GM23338 (cell line): ENCODE data around the gene GGA1. TPM values are rescaled to one million over a fixed set of nuclear protein-coding genes. Genes with fewer than 3 reads are reported as not detected.

Source experiments
- ATAC-seq: fragments of 200-7000 bp; cut with Tn5 transposase; 3 replicates; pipeline ENCODE4 v1.9.1; 2020
- DNase-seq: peaks from one replicate; pipeline ENCODE4 v3.0.0-alpha.2; 2015; ENCODE audit warnings: low spot score
- H2AFZ ChIP-seq: fragments of 200-600 bp; sonication (generic); 2 replicates; pipeline ENCODE4 v1.8.0; 2016; ENCODE audit warnings: antibody characterized with exemption, mild to moderate bottlenecking, moderate library complexity
- H3F3A ChIP-seq: fragments of 200-600 bp; sonication (generic); replicated peaks from 2 replicates; pipeline ENCODE4 v1.8.0; 2017; ENCODE audit warnings: antibody characterized with exemption, mixed run types, low read depth
- H3K27ac ChIP-seq: fragments of 200-600 bp; sonication (generic); 2 replicates; pipeline ENCODE4 v1.6.1; 2016; ENCODE audit warnings: low read depth
- H3K27me3 ChIP-seq: fragments of 200-600 bp; sonication (generic); 2 replicates; pipeline ENCODE4 v1.8.0; 2016; ENCODE audit warnings: mild to moderate bottlenecking, mixed run types, moderate library complexity; ENCODE audit not compliant: insufficient read depth
- H3K36me3 ChIP-seq: fragments of 200-600 bp; sonication (generic); 2 replicates; pipeline ENCODE4 v1.8.0; 2016; ENCODE audit warnings: mild to moderate bottlenecking; ENCODE audit not compliant: insufficient read depth
- H3K4me1 ChIP-seq: fragments of 200-600 bp; sonication (generic); 2 replicates; pipeline ENCODE4 v1.8.0; 2016; ENCODE audit warnings: mild to moderate bottlenecking, moderate library complexity; ENCODE audit not compliant: insufficient read depth
- H3K4me2 ChIP-seq: fragments of 200-600 bp; sonication (generic); 2 replicates; pipeline ENCODE4 v1.7.1; 2017; ENCODE audit warnings: mixed run types
- H3K4me3 ChIP-seq: fragments of 200-600 bp; sonication (generic); 2 replicates; pipeline ENCODE4 v1.6.1; 2016; ENCODE audit warnings: mixed run types
- H3K79me2 ChIP-seq: fragments of 200-600 bp; sonication (generic); replicated peaks from 2 replicates; pipeline ENCODE4 v1.8.0; 2017; ENCODE audit warnings: mild to moderate bottlenecking; ENCODE audit not compliant: insufficient read depth
- H3K9me2 ChIP-seq: fragments of 200-600 bp; sonication (generic); 2 replicates; pipeline ENCODE4 v1.8.0; 2017; ENCODE audit not compliant: insufficient read depth
- H4K20me1 ChIP-seq: fragments of 200-600 bp; sonication (generic); replicated peaks from 2 replicates; pipeline ENCODE4 v1.8.0; 2017; ENCODE audit warnings: mild to moderate bottlenecking; ENCODE audit not compliant: insufficient read depth
- H3K27ac Mint-ChIP-seq: 2 replicates; pipeline ENCODE4 v1.8.0; 2020; ENCODE audit warnings: inconsistent platforms, mild to moderate bottlenecking, moderate library complexity, mixed read lengths
- H3K27me3 Mint-ChIP-seq: 3 replicates; pipeline ENCODE4 v1.8.0; 2022; ENCODE audit warnings: low read depth, mild to moderate bottlenecking, moderate library complexity, mixed read lengths, inconsistent platforms; ENCODE audit not compliant: insufficient read depth, poor library complexity
- H3K36me3 Mint-ChIP-seq: 3 replicates; pipeline ENCODE4 v1.8.0; 2021; ENCODE audit warnings: low read depth, mild to moderate bottlenecking, inconsistent platforms, moderate library complexity, mixed read lengths
- H3K4me1 Mint-ChIP-seq: 3 replicates; pipeline ENCODE4 v1.8.0; 2020; ENCODE audit warnings: mild to moderate bottlenecking, inconsistent platforms, mixed read lengths
- H3K4me3 Mint-ChIP-seq: 3 replicates; pipeline ENCODE4 v1.8.0; 2021; ENCODE audit warnings: moderate library complexity, mild to moderate bottlenecking, inconsistent platforms, mixed read lengths
- H3K9me3 Mint-ChIP-seq: 3 replicates; pipeline ENCODE4 v1.8.0; 2020; ENCODE audit warnings: moderate library complexity, mild to moderate bottlenecking, inconsistent platforms, mixed read lengths
- CREB1 ChIP-seq: fragments of 250-450 bp; sonication (Bioruptor Pico); IDR thresholded peaks from 2 replicates; pipeline ENCODE4 v1.5.0; 2020; ENCODE audit warnings: low read depth, mild to moderate bottlenecking, moderate library complexity
- EZH2 ChIP-seq: fragments of 200-600 bp; sonication (generic); IDR thresholded peaks from one replicate; pipeline ENCODE4 v1.8.0; 2017; ENCODE audit warnings: antibody characterized with exemption, mild to moderate bottlenecking, low read depth; ENCODE audit not compliant: unreplicated experiment
- EZH2phosphoT487 ChIP-seq: fragments of 200-600 bp; sonication (generic); IDR thresholded peaks from one replicate; pipeline ENCODE4 v1.8.1; 2018; ENCODE audit warnings: antibody characterized with exemption; ENCODE audit not compliant: unreplicated experiment
- JUNB ChIP-seq: IDR thresholded peaks from one replicate; pipeline ENCODE4 v1.6.1; 2016; ENCODE audit warnings: antibody characterized with exemption; ENCODE audit not compliant: unreplicated experiment
- NANOG ChIP-seq: IDR thresholded peaks from 2 replicates; pipeline ENCODE4 v1.6.1; 2016; ENCODE audit warnings: antibody characterized with exemption, borderline replicate concordance
- POLR2AphosphoS5 ChIP-seq: IDR thresholded peaks from 2 replicates; pipeline ENCODE4 v1.6.1; 2016; ENCODE audit warnings: antibody characterized with exemption, low read depth
- STAT1 ChIP-seq: IDR thresholded peaks from one replicate; pipeline ENCODE4 v1.6.1; 2016; ENCODE audit warnings: antibody characterized with exemption; ENCODE audit not compliant: unreplicated experiment
- ZNF114 ChIP-seq: fragments of 250-450 bp; sonication (Bioruptor Pico); IDR thresholded peaks from 2 replicates; pipeline ENCODE4 v1.5.0; 2020; ENCODE audit warnings: mild to moderate bottlenecking, moderate library complexity
- ZNF331 ChIP-seq: fragments of 250-450 bp; sonication (Bioruptor Pico); IDR thresholded peaks from 2 replicates; pipeline ENCODE4 v1.5.0; 2020; ENCODE audit warnings: low read depth, mild to moderate bottlenecking, moderate library complexity
- polyA plus RNA-seq: library from polyadenylated mRNA; unstranded; fragments of >200 nt; fragmentation: Nextera tagmentation; extraction: Ambion mirVana; gene quantifications from 2 replicates; pipeline ENCODE4 v1.2.1, GENCODE V29; 2016
- total RNA-seq: library from RNA; depleted of rRNA; stranded (reverse); fragments of >200 nt; shearing (Covaris generic); gene quantifications from 2 replicates; pipeline ENCODE4 v1.2.3, GENCODE V29; 2014
- TF ChIP-seq, protein P1 (sequence below): IDR thresholded peaks from one replicate; pipeline ENCODE4 v1.6.1; 2018; ENCODE audit warnings: antibody characterized with exemption; ENCODE audit not compliant: unreplicated experiment
- TF ChIP-seq, protein P2 (sequence below), 2 experiments: fragments of 200-600 bp in 1 of 2; sonication (generic) in 1 of 2; conservative IDR thresholded peaks; 2 replicates each; pipeline versions ENCODE4 v1.5.1 to v1.6.1; 2016 to 2017; ENCODE audit warnings: antibody characterized with exemption in 2 of 2, low read depth in 2 of 2, mild to moderate bottlenecking in 2 of 2, moderate library complexity in 1 of 2
- TF ChIP-seq, protein P3 (sequence below): IDR thresholded peaks from 2 replicates; pipeline ENCODE4 v1.6.1; 2016; ENCODE audit warnings: antibody characterized with exemption
- TF ChIP-seq, protein P4 (sequence below): fragments of 250-450 bp; sonication (Bioruptor Pico); IDR thresholded peaks from 2 replicates; pipeline ENCODE4 v1.5.0; 2020; ENCODE audit warnings: mild to moderate bottlenecking, moderate library complexity

Gene GGA1
- total and polyA plus RNA-seq, 2 experiments from 2014 or later, result 36.9 to 57.1 TPM

DNA sequence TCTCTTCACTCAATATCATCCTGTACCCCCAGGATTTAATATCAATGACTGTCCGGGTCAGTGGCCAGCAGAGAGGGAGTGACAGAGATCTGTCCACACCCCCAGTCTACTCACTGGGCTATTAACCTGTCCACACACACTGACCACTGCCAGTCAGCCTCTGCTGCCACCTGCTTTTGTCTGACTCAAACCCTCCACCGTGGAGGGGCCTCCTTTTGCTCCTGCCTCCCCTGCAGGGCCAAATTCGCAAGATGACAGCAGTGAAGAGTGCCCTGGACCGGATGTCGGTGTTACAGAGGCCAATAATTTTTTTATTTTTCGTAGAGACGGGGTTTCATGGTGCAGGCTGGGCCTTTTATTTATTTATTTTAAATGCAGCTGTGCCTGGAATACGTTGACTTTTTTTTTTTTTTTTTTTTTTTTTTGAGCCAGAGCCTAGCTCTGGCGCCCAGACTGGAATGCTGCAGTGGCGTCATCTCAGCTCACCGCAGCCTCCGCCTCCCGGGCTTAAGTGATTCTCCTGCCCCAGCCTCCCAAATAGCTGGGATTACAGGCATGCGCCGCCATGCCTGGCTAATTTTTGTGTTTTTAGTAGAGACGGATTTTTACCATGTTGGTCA lies 55.0 kb downstream of the GGA1 start:
- 0 out of 2 replicates have a peak, but pooled peaks cover 15% of the 10 kb centered on the region for H3F3A ChIP-seq
- no peaks in the 10 kb centered on the region for H3K9me2 ChIP-seq
- no peak overlapping the region for H2AFZ ChIP-seq
- Mint-ChIP-seq H3K4me3 (no peak overlapping the region), H3K4me1 (peaks cover 26% of the 10 kb centered on the region), H3K36me3 (peaks cover 30% of the 10 kb centered on the region), H3K9me3 (no peaks in the 10 kb centered on the region), H3K27ac (no peak overlapping the region), H3K27me3 (peaks cover 11% of the 10 kb centered on the region)
- TF ChIP-seq STAT1 (no peak), NANOG (no peak), EZH2phosphoT487 (no peak), ZNF331 (CRISPR knock-in tag) (no peak), JUNB (no peak), ZNF114 (no peak), EZH2 (no peak), CREB1 (no peak), POLR2AphosphoS5 (no peak)
- TF ChIP-seq, protein P1, sequence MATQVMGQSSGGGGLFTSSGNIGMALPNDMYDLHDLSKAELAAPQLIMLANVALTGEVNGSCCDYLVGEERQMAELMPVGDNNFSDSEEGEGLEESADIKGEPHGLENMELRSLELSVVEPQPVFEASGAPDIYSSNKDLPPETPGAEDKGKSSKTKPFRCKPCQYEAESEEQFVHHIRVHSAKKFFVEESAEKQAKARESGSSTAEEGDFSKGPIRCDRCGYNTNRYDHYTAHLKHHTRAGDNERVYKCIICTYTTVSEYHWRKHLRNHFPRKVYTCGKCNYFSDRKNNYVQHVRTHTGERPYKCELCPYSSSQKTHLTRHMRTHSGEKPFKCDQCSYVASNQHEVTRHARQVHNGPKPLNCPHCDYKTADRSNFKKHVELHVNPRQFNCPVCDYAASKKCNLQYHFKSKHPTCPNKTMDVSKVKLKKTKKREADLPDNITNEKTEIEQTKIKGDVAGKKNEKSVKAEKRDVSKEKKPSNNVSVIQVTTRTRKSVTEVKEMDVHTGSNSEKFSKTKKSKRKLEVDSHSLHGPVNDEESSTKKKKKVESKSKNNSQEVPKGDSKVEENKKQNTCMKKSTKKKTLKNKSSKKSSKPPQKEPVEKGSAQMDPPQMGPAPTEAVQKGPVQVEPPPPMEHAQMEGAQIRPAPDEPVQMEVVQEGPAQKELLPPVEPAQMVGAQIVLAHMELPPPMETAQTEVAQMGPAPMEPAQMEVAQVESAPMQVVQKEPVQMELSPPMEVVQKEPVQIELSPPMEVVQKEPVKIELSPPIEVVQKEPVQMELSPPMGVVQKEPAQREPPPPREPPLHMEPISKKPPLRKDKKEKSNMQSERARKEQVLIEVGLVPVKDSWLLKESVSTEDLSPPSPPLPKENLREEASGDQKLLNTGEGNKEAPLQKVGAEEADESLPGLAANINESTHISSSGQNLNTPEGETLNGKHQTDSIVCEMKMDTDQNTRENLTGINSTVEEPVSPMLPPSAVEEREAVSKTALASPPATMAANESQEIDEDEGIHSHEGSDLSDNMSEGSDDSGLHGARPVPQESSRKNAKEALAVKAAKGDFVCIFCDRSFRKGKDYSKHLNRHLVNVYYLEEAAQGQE, result no peak
- TF ChIP-seq, protein P2, sequence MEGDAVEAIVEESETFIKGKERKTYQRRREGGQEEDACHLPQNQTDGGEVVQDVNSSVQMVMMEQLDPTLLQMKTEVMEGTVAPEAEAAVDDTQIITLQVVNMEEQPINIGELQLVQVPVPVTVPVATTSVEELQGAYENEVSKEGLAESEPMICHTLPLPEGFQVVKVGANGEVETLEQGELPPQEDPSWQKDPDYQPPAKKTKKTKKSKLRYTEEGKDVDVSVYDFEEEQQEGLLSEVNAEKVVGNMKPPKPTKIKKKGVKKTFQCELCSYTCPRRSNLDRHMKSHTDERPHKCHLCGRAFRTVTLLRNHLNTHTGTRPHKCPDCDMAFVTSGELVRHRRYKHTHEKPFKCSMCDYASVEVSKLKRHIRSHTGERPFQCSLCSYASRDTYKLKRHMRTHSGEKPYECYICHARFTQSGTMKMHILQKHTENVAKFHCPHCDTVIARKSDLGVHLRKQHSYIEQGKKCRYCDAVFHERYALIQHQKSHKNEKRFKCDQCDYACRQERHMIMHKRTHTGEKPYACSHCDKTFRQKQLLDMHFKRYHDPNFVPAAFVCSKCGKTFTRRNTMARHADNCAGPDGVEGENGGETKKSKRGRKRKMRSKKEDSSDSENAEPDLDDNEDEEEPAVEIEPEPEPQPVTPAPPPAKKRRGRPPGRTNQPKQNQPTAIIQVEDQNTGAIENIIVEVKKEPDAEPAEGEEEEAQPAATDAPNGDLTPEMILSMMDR (conservative IDR thresholded peaks at IDR 0.05; ENCODE audit: low read depth in 2 of 2), result no peak
- TF ChIP-seq, protein P3, sequence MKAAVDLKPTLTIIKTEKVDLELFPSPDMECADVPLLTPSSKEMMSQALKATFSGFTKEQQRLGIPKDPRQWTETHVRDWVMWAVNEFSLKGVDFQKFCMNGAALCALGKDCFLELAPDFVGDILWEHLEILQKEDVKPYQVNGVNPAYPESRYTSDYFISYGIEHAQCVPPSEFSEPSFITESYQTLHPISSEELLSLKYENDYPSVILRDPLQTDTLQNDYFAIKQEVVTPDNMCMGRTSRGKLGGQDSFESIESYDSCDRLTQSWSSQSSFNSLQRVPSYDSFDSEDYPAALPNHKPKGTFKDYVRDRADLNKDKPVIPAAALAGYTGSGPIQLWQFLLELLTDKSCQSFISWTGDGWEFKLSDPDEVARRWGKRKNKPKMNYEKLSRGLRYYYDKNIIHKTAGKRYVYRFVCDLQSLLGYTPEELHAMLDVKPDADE, result no peak
- TF ChIP-seq, protein P4, sequence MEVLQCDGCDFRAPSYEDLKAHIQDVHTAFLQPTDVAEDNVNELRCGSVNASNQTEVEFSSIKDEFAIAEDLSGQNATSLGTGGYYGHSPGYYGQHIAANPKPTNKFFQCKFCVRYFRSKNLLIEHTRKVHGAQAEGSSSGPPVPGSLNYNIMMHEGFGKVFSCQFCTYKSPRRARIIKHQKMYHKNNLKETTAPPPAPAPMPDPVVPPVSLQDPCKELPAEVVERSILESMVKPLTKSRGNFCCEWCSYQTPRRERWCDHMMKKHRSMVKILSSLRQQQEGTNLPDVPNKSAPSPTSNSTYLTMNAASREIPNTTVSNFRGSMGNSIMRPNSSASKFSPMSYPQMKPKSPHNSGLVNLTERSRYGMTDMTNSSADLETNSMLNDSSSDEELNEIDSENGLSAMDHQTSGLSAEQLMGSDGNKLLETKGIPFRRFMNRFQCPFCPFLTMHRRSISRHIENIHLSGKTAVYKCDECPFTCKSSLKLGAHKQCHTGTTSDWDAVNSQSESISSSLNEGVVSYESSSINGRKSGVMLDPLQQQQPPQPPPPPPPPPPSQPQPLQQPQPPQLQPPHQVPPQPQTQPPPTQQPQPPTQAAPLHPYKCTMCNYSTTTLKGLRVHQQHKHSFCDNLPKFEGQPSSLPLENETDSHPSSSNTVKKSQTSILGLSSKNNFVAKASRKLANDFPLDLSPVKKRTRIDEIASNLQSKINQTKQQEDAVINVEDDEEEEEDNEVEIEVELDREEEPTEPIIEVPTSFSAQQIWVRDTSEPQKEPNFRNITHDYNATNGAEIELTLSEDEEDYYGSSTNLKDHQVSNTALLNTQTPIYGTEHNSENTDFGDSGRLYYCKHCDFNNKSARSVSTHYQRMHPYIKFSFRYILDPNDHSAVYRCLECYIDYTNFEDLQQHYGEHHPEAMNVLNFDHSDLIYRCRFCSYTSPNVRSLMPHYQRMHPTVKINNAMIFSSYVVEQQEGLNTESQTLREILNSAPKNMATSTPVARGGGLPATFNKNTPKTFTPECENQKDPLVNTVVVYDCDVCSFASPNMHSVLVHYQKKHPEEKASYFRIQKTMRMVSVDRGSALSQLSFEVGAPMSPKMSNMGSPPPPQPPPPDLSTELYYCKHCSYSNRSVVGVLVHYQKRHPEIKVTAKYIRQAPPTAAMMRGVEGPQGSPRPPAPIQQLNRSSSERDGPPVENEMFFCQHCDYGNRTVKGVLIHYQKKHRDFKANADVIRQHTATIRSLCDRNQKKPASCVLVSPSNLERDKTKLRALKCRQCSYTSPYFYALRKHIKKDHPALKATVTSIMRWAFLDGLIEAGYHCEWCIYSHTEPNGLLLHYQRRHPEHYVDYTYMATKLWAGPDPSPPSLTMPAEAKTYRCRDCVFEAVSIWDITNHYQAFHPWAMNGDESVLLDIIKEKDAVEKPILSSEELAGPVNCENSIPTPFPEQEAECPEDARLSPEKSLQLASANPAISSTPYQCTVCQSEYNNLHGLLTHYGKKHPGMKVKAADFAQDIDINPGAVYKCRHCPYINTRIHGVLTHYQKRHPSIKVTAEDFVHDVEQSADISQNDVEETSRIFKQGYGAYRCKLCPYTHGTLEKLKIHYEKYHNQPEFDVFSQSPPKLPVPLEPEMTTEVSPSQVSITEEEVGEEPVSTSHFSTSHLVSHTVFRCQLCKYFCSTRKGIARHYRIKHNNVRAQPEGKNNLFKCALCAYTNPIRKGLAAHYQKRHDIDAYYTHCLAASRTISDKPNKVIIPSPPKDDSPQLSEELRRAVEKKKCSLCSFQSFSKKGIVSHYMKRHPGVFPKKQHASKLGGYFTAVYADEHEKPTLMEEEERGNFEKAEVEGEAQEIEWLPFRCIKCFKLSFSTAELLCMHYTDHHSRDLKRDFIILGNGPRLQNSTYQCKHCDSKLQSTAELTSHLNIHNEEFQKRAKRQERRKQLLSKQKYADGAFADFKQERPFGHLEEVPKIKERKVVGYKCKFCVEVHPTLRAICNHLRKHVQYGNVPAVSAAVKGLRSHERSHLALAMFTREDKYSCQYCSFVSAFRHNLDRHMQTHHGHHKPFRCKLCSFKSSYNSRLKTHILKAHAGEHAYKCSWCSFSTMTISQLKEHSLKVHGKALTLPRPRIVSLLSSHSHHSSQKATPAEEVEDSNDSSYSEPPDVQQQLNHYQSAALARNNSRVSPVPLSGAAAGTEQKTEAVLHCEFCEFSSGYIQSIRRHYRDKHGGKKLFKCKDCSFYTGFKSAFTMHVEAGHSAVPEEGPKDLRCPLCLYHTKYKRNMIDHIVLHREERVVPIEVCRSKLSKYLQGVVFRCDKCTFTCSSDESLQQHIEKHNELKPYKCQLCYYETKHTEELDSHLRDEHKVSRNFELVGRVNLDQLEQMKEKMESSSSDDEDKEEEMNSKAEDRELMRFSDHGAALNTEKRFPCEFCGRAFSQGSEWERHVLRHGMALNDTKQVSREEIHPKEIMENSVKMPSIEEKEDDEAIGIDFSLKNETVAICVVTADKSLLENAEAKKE (CRISPR knock-in tag), result no peak
- H3K4me1 ChIP-seq, result peaks cover 5% of the 10 kb centered on the region; the same call in 1 of the 2 replicates
- H4K20me1 ChIP-seq, result peaks cover 30% of the 10 kb centered on the region
- no peak overlapping the region for H3K27ac ChIP-seq
- H3K4me2 ChIP-seq, result no peak overlapping the region
- DNase-seq (no peak), ATAC-seq (no peak)
- no peaks in the 10 kb centered on the region for H3K36me3 ChIP-seq
- H3K4me3 ChIP-seq, result no peak overlapping the region
- peaks cover 59% of the 10 kb centered on the region for H3K79me2 ChIP-seq
- no peaks in the 10 kb centered on the region for H3K27me3 ChIP-seq
